ENCODE measurements around the gene PDGFRB. TPM values are rescaled to one million over a fixed set of nuclear protein-coding genes. Genes with fewer than 3 reads are reported as not detected.

Gene PDGFRB
- total and polyA plus RNA-seq, 2 of the 8 experiments (the other 6 are each of a cell fraction or from before 2014, with no cell fraction given) = 4.2 to 13.7 TPM

DNA sequence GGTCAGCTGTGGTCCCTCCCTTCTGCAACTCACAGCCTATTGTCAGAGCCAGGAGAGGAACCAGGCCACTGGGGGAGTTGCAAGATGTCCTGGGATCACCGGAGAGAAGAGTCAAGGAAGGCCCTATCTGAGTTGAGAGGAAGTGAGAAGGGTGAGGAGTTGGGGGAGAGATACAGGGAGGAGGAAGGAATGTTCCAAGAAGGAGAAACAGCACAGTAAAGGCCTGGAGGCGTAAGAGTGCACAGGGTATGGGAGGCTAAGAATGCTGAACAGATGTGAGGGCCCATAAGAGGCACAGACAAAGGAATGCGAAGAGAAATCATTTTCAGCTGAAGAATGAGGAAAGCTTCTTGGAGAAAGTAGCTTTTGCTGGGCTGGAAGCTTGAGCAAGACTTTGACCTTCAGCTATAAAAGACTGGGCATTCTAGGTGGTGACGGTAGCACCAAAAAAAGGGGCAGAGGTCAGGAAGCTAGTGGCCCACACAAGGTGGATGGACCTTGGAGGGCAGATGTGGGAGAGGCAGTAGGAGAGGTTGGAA lies 47.7 kb downstream of the PDGFRB start:
- Histone ChIP-seq H4K5ac (ENCODE audit: insufficient read length, low read depth, low read length) (no peak overlapping the region), H2BK5ac (ENCODE audit: low read depth, low read length) (no peak overlapping the region), H3K23me2 (ENCODE audit: low read depth, low read length) (no peaks in the 10 kb centered on the region), H2BK15ac (ENCODE audit: low read length) (no peak overlapping the region), H3K4me3 (ENCODE audit: extremely low read depth in 1 of 4, insufficient read depth in 2 of 4, low read depth in 3 of 4, low read length in 4 of 4) (no peak overlapping the region), H2BK20ac (ENCODE audit: low read length) (no peak overlapping the region), H4K91ac (replicated peaks; ENCODE audit: insufficient read length, low read length) (no peak overlapping the region), H3K27me3 (replicated peaks in 1 of 4; ENCODE audit: control insufficient read depth in 3 of 4, extremely low read depth in 1 of 4, insufficient read depth in 3 of 4, low read length in 3 of 4) (no peaks in the 10 kb centered on the region), H3K4ac (replicated peaks; ENCODE audit: insufficient read length, low read depth, low read length) (no peak overlapping the region), H3K4me1 (replicated peaks in 1 of 4; ENCODE audit: control insufficient read depth in 3 of 4, insufficient read depth in 4 of 4, low read length in 3 of 4) (peaks cover 0 to 6% (median 1%) of the 10 kb centered on the region in 4 experiments; a peak in 1 of 7 replicates), H3K9ac (replicated peaks in 1 of 4; ENCODE audit: extremely low read depth in 1 of 4, low read depth in 3 of 4, low read length in 3 of 4) (no peak overlapping the region), H3K79me2 (ENCODE audit: control insufficient read depth in 1 of 2, insufficient read depth in 2 of 2, low read length in 2 of 2) (no peaks in the 10 kb centered on the region), H2BK120ac (replicated peaks; ENCODE audit: low read depth, low read length) (no peak overlapping the region), H3K18ac (ENCODE audit: extremely low read depth, low read length) (no peak overlapping the region), H3K36me3 (ENCODE audit: control insufficient read depth in 2 of 4, insufficient read depth in 4 of 4, low read length in 3 of 4) (no peaks in the 10 kb centered on the region), H2AFZ (ENCODE audit: low read length) (no peak overlapping the region), H3K56ac (replicated peaks; ENCODE audit: insufficient read length, low read depth, low read length) (no peak overlapping the region), H3K23ac (ENCODE audit: insufficient read length) (no peak overlapping the region), H2BK12ac (ENCODE audit: low read depth, low read length) (no peak overlapping the region), H4K8ac (ENCODE audit: extremely low read depth, insufficient read depth, low read length) (no peak overlapping the region), H4K20me1 (replicated peaks in 1 of 2; ENCODE audit: control insufficient read depth in 1 of 2, insufficient read depth in 2 of 2, low read length in 2 of 2) (no peaks in the 10 kb centered on the region), H3K9me3 (ENCODE audit: insufficient read depth in 2 of 2, low read depth in 1 of 2, low read length in 1 of 2) (no peaks in the 10 kb centered on the region), H3K14ac (ENCODE audit: insufficient read length) (no peak overlapping the region), H3K27ac (ENCODE audit: low read depth, low read length) (no peak overlapping the region), H2AK5ac (ENCODE audit: low read depth, low read length) (no peak overlapping the region), H3K79me1 (ENCODE audit: low read depth, low read length) (no peaks in the 10 kb centered on the region; the same call in 1 of the 2 replicates), H3K4me2 (ENCODE audit: insufficient read depth in 1 of 2, low read depth in 2 of 2, low read length in 2 of 2) (no peak overlapping the region)
- CTCF ChIA-PET (ENCODE audit: partially characterized antibody) = interaction anchor here (0.5 to 4.6 kb wide), 12 partner anchors 8 to 142 kb away, joined by 3 to 28 read pairs (median 4); partner anchors contain the start of gene CSF1R
- no peak for TF ChIP-seq CTBP2 (IDR thresholded peaks at IDR 0.05; ENCODE audit: borderline replicate concordance, insufficient read depth, insufficient read length, low read length)
- POLR2A ChIA-PET (ENCODE audit: partially characterized antibody) = no interaction called here
- FAIRE-seq = no peak
- DNase-seq (ENCODE audit: low read depth in 1 of 2, low spot score in 2 of 2) = no peak
- 92% methylated on average over 4 of the region's 4 CpGs; no CpG with 5 or more reads in 1 of the 2 experiments for WGBS, 2 experiments (ENCODE audit: extremely low coverage in 1 of 2, insufficient coverage in 1 of 2, insufficient read length in 1 of 2, insufficient replicate concordance in 2 of 2, low coverage in 1 of 2, low lambda C conversion rate in 2 of 2, missing lambda C conversion rate in 1 of 2)

Data from H1 (cell line).